K562 (cell line): ENCODE data around the gene ZP1.

ENCODE experiments used
- ARHGAP35 ChIP-seq: fragments of 450-650 bp; IDR thresholded peaks from 2 replicates; pipeline ENCODE4 v1.6.1; 2018; ENCODE audit not compliant: partially characterized antibody
- CEBPB ChIP-seq: fragments of 450-650 bp; IDR thresholded peaks from 2 replicates; pipeline ENCODE4 v1.6.1; 2016; ENCODE audit warnings: missing genetic modification characterization, missing compliant biosample characterization
- CTCF ChIP-seq, 3 experiments: IDR thresholded peaks in 2 of 3; conservative IDR thresholded peaks in 1 of 3; 2 replicates each; pipeline ENCODE4 v1.5.1; 2011 to 2012; ENCODE audit warnings: low read length in 3 of 3, mild to moderate bottlenecking in 3 of 3, control low read depth in 2 of 3, improper control_type of control experiment in 1 of 3, inconsistent platforms in 1 of 3, low read depth in 1 of 3, mixed read lengths in 1 of 3, moderate library complexity in 1 of 3; ENCODE audit not compliant: insufficient read depth in 2 of 3
- HIVEP1 ChIP-seq: fragments of 250-450 bp; sonication (Bioruptor Pico); IDR thresholded peaks from 2 replicates; pipeline ENCODE4 v1.4.0; 2020; ENCODE audit warnings: mild to moderate bottlenecking
- KLF6 ChIP-seq: fragments of 250-450 bp; sonication (Bioruptor Pico); IDR thresholded peaks from 2 replicates; pipeline ENCODE4 v1.4.0; 2020; ENCODE audit warnings: mild to moderate bottlenecking, moderate library complexity, borderline replicate concordance
- MXD1 ChIP-seq: fragments of 250-450 bp; sonication (Bioruptor Pico); IDR thresholded peaks from 2 replicates; pipeline ENCODE4 v1.8.0; 2021; ENCODE audit warnings: borderline replicate concordance, mild to moderate bottlenecking, moderate library complexity; ENCODE audit not compliant: poor library complexity, severe bottlenecking
- POLR2A ChIP-seq: fragments of 450-650 bp; conservative IDR thresholded peaks from 2 replicates; pipeline ENCODE4 v1.6.1; 2016
- SP1 ChIP-seq: sonication (generic); formaldehyde crosslinking; IDR thresholded peaks from 2 replicates; pipeline ENCODE4 v1.8.1; 2022; ENCODE audit warnings: mild to moderate bottlenecking, missing genetic modification reagents
- ZBTB40 ChIP-seq, 2 experiments: fragments of 450-650 bp in 1 of 2; sonication (generic) in 1 of 2; formaldehyde crosslinking in 1 of 2; IDR thresholded peaks; 2 replicates each; pipeline versions ENCODE4 v1.7.1 to v1.9.0; 2016 to 2022; ENCODE audit warnings: inconsistent platforms in 1 of 2, mild to moderate bottlenecking in 1 of 2, missing genetic modification reagents in 1 of 2
- ZNF134 ChIP-seq: fragments of 250-450 bp; sonication (Bioruptor Pico); conservative IDR thresholded peaks from 2 replicates; pipeline ENCODE4 v1.4.0; 2020
- ZNF282 ChIP-seq: sonication (generic); formaldehyde crosslinking; IDR thresholded peaks from 2 replicates; pipeline ENCODE4 v1.8.1; 2023; ENCODE audit warnings: missing genetic modification reagents

GRCh38 chr11:60858731-60859464, 8.4 kb upstream of the ZP1 start:
- no peak for TF ChIP-seq POLR2A
- no peak for TF ChIP-seq ZNF134 (CRISPR knock-in tag)
- TF ChIP-seq KLF6 (CRISPR knock-in tag), result no peak
- TF ChIP-seq ZBTB40 (IDR thresholded peaks at IDR 0.05), result no peak
- no peak for TF ChIP-seq ZBTB40 (CRISPR knock-in tag; IDR thresholded peaks at IDR 0.05)
- TF ChIP-seq HIVEP1 (CRISPR knock-in tag), result no peak
- TF ChIP-seq CTCF (IDR thresholded peaks at IDR 0.05 in 2 of 3, conservative IDR thresholded peaks at IDR 0.05 in 1 of 3; ENCODE audit: insufficient read depth in 2 of 3, low read depth in 1 of 3, low read length in 3 of 3), result no peak
- TF ChIP-seq SP1 (CRISPR knock-in tag), result no peak
- no peak for TF ChIP-seq ZNF282 (CRISPR knock-in tag)
- no peak for TF ChIP-seq MXD1 (CRISPR knock-in tag)
- TF ChIP-seq CEBPB (tag), result no peak
- no peak for TF ChIP-seq ARHGAP35
